ENCODE measurements around the gene RANBP1. TPM values are rescaled to one million over a fixed set of nuclear protein-coding genes. Genes with fewer than 3 reads are reported as not detected.

The RANBP1 gene
- total and polyA plus RNA-seq, 2 donors (not counting 1 experiment from before 2014, with no cell fraction given), result 67.0 to 77.6 TPM

- no peak for DNase-seq
- peaks cover 0 to 13% (median 0%) of the 10 kb centered on the region in 3 donors for H3K9me3 ChIP-seq (ENCODE audit: control extremely low read depth in 1 of 3, control insufficient read depth in 2 of 3, insufficient read depth in 1 of 3, low read length in 2 of 3)
- intact Hi-C loops (cut with micrococcal nuclease), result loop anchor here (1.0 kb wide), 1 partner anchor 111 kb away; the partner anchor contains the start of gene RTN4R
- H3K4me1 ChIP-seq (ENCODE audit: control insufficient read depth in 2 of 2, insufficient read depth in 2 of 2, low read length in 2 of 2), result peaks cover 0 to 3% of the 10 kb centered on the region in 2 donors
- WGBS (ENCODE audit: insufficient coverage), result 59% methylated on average over 4 of the region's 15 CpGs
- no peak overlapping the region for H3K4me3 Mint-ChIP-seq
- TF ChIP-seq CTCF (IDR thresholded peaks at IDR 0.05) (no peak), EZH2 (IDR thresholded peaks at IDR 0.05; ENCODE audit: borderline replicate concordance, insufficient read depth, low read depth, low read length, poor library complexity, severe bottlenecking) (no peak)
- ATAC-seq (ENCODE audit: low read depth), result no peak
- H3K79me2 ChIP-seq (ENCODE audit: control insufficient read depth, insufficient read depth, low read length), result no peaks in the 10 kb centered on the region
- no peaks in the 10 kb centered on the region for H3K36me3 ChIP-seq (replicated peaks in 1 of 2; ENCODE audit: control extremely low read depth in 1 of 2, control insufficient read depth in 1 of 2, extremely low read depth in 1 of 2, insufficient read depth in 2 of 2, low read length in 1 of 2)
- no peaks in the 10 kb centered on the region for H4K20me1 ChIP-seq (ENCODE audit: control insufficient read depth, insufficient read depth, low read length, poor library complexity, severe bottlenecking)
- no peak overlapping the region for H3K27ac Mint-ChIP-seq
- peaks cover 2% of the 10 kb centered on the region for H3K4me1 Mint-ChIP-seq
- ChIA-PET POLR2A (no interaction called here), CTCF (interaction anchor here (0.7 to 2.9 kb wide), 19 partner anchors 9 to 546 kb away, joined by 3 to 31 read pairs (median 5); partner anchors contain the start of gene DGCR6L)
- peaks cover 0 to 40% (median 10%) of the 10 kb centered on the region in 4 experiments for H3K27me3 ChIP-seq (replicated peaks in 1 of 4; ENCODE audit: control extremely low read depth in 1 of 4, control insufficient read depth in 3 of 4, insufficient read depth in 4 of 4, low read length in 3 of 4)
- no peak overlapping the region for H3K27ac ChIP-seq (ENCODE audit: low read length in 2 of 2)
- H3K4me3 ChIP-seq (ENCODE audit: control extremely low read depth in 1 of 5, extremely low read depth in 1 of 5, insufficient read depth in 1 of 5, low read depth in 2 of 5, low read length in 4 of 5), result no peak overlapping the region
- no peaks in the 10 kb centered on the region for H3K9me3 Mint-ChIP-seq (ENCODE audit: insufficient read depth)
- no peak overlapping the region for H3K9ac ChIP-seq (ENCODE audit: low read length)
- H3K4me2 ChIP-seq (replicated peaks; ENCODE audit: low read depth, low read length, poor library complexity, severe bottlenecking), result no peak overlapping the region
- peaks cover 10% of the 10 kb centered on the region for H3K27me3 Mint-ChIP-seq
- H2AFZ ChIP-seq (ENCODE audit: insufficient read depth, low read depth, low read length, poor library complexity, severe bottlenecking), result no peak overlapping the region
Measured at GRCh38 chr22:20157430-20158183, 41.7 kb downstream of the RANBP1 start.
